Measurements from ENCODE around the gene EGFL8.
"Not testable (repeated sequence)": the region's sequence is repeated elsewhere in the genome, so short reads cannot be mapped to it uniquely, and the experiment has no call there.

Gene EGFL8

DNA sequence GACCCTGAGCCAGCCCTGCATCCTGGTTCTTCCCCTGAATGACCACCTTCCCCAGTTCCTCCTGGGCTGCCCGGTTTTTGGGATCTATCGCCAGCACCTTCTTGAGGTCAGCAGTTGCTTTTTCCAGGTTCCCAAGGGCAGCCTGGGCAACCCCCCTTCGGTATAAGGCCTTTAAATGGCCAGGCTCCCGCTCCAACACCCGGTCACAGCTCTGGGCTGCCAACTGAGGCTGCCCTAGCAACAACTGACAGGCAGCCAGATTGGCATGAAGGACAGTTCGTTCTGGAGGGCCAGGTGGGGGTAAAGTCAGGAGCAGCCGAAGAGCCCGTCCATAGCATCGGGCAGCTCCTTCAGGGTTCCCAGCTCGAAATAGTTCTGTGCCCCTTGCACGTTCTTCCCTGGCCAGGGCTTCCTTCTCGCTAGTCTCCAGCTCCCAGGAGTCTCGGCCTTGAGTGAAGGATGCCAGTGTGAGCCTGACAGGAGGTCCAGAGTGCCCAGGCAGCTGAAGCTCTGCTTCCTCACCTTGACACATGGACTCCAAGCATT, 35.6 kb upstream of the EGFL8 start:
- H3K27me3 ChIP-seq (ENCODE audit: control insufficient read depth, insufficient read depth, low read length): no peaks in the 10 kb centered on the region
- no peaks in the 10 kb centered on the region for H3K9me3 ChIP-seq (ENCODE audit: control insufficient read depth, insufficient read depth, low read length)
- H3K36me3 ChIP-seq (ENCODE audit: control insufficient read depth, insufficient read depth, low read length): peaks cover 5% of the 10 kb centered on the region
- H3K9ac ChIP-seq (ENCODE audit: low read depth, low read length): no peak overlapping the region
- peak overlapping the region; percentile 69 for H3K4me3 ChIP-seq (ENCODE audit: low read depth, low read length)
- no peaks in the 10 kb centered on the region for H3K4me1 ChIP-seq (ENCODE audit: control insufficient read depth, insufficient read depth, low read length)

GRCh38 chr6:32129297-32130088, 34.9 kb upstream of the EGFL8 start:
- peak overlapping the region; percentile 37 for H3K9ac ChIP-seq (ENCODE audit: low read depth, low read length)
- peaks cover 2% of the 10 kb centered on the region for H3K36me3 ChIP-seq (ENCODE audit: control insufficient read depth, insufficient read depth, low read length)
- peak overlapping the region; percentile 69 for H3K4me3 ChIP-seq (ENCODE audit: low read depth, low read length)

DNA sequence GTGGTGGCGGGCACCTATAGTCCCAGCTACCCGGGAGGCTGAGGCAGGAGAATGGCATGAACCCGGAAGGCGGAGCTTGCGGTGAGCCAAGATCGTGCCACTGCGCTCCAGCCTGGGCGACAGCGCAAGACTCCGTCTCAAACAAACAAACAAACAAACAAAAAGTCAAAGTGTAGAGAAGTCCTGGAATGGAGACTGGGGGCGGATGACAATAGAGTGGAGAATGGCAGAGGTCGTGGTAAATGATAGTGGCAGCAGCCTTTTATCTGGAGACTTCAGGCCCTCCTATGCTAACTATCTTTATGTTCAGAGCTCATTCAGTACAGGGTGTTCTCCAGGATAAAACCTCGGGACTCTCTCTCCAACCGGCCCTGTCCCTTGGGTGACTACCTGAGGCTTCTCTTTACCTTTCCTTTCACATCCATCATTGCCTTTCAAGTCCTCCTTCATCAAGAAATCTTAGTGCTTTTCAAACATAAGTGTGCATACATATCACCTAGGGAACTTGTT, 32.9 kb upstream of the EGFL8 start:
- Histone ChIP-seq H3K4me3 (ENCODE audit: low read depth, low read length) (no peak overlapping the region), H3K9ac (ENCODE audit: low read depth, low read length) (no peak overlapping the region), H3K36me3 (ENCODE audit: control insufficient read depth, insufficient read depth, low read length) (no peaks in the 10 kb centered on the region), H3K4me1 (ENCODE audit: control insufficient read depth, insufficient read depth, low read length) (no peaks in the 10 kb centered on the region), H3K9me3 (ENCODE audit: control insufficient read depth, insufficient read depth, low read length) (no peaks in the 10 kb centered on the region), H3K27me3 (ENCODE audit: control insufficient read depth, insufficient read depth, low read length) (peaks cover 2% of the 10 kb centered on the region)

More at GRCh38 chr6:32129297-32130088, 34.9 kb upstream of the EGFL8 start:
- no peaks in the 10 kb centered on the region for H3K9me3 ChIP-seq (ENCODE audit: control insufficient read depth, insufficient read depth, low read length)
- H3K27me3 ChIP-seq (ENCODE audit: control insufficient read depth, insufficient read depth, low read length): no peaks in the 10 kb centered on the region
- H3K4me1 ChIP-seq (ENCODE audit: control insufficient read depth, insufficient read depth, low read length): no peaks in the 10 kb centered on the region

GRCh38 chr6:32132110-32132509, 32.3 kb upstream of the EGFL8 start:
- no peak overlapping the region for H3K4me3 ChIP-seq (ENCODE audit: low read depth, low read length)
- no peaks in the 10 kb centered on the region for H3K9me3 ChIP-seq (ENCODE audit: control insufficient read depth, insufficient read depth, low read length)
- H3K4me1 ChIP-seq (ENCODE audit: control insufficient read depth, insufficient read depth, low read length): no peaks in the 10 kb centered on the region
- no peaks in the 10 kb centered on the region for H3K36me3 ChIP-seq (ENCODE audit: control insufficient read depth, insufficient read depth, low read length)
- H3K9ac ChIP-seq (ENCODE audit: low read depth, low read length): no peak overlapping the region
- peaks cover 2% of the 10 kb centered on the region for H3K27me3 ChIP-seq (ENCODE audit: control insufficient read depth, insufficient read depth, low read length)

GRCh38 chr6:32133786-32134185, 30.6 kb upstream of the EGFL8 start:
- Histone ChIP-seq H3K4me3 (ENCODE audit: low read depth, low read length) (no peak overlapping the region), H3K27me3 (ENCODE audit: control insufficient read depth, insufficient read depth, low read length) (peaks cover 2% of the 10 kb centered on the region), H3K9ac (ENCODE audit: low read depth, low read length) (no peak overlapping the region), H3K9me3 (ENCODE audit: control insufficient read depth, insufficient read depth, low read length) (no peaks in the 10 kb centered on the region), H3K4me1 (ENCODE audit: control insufficient read depth, insufficient read depth, low read length) (no peaks in the 10 kb centered on the region), H3K36me3 (ENCODE audit: control insufficient read depth, insufficient read depth, low read length) (no peaks in the 10 kb centered on the region)

GRCh38 chr6:32137454-32137853, 26.9 kb upstream of the EGFL8 start:
- Histone ChIP-seq H3K36me3 (ENCODE audit: control insufficient read depth, insufficient read depth, low read length) (no peaks in the 10 kb centered on the region), H3K9ac (ENCODE audit: low read depth, low read length) (no peak overlapping the region), H3K4me3 (ENCODE audit: low read depth, low read length) (no peak overlapping the region), H3K4me1 (ENCODE audit: control insufficient read depth, insufficient read depth, low read length) (no peaks in the 10 kb centered on the region), H3K27me3 (ENCODE audit: control insufficient read depth, insufficient read depth, low read length) (peaks cover 2% of the 10 kb centered on the region), H3K9me3 (ENCODE audit: control insufficient read depth, insufficient read depth, low read length) (no peaks in the 10 kb centered on the region)

DNA sequence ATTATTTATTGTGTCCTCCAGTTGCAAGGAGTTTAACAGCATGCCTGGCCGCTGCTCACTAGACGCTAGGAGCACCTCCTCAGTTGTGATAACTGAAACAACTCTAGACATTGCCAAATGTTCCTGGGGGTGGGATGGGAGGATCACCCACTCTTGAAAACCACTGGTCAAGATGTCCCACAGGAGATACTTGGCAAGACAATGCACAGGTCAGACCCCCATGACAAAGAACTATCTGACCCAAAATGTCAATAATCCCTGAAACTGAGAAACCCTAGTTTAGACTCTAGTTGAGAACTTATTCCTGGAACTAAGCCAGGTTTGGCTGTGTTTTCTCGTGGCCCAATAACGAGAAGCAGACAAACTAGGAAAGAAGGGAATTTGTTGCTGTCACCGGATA, 24.8 kb upstream of the EGFL8 start:
- H3K27me3 ChIP-seq (ENCODE audit: control insufficient read depth, insufficient read depth, low read length): peaks cover 2% of the 10 kb centered on the region
- no peaks in the 10 kb centered on the region for H3K9me3 ChIP-seq (ENCODE audit: control insufficient read depth, insufficient read depth, low read length)
- no peaks in the 10 kb centered on the region for H3K36me3 ChIP-seq (ENCODE audit: control insufficient read depth, insufficient read depth, low read length)
- no peaks in the 10 kb centered on the region for H3K4me1 ChIP-seq (ENCODE audit: control insufficient read depth, insufficient read depth, low read length)
- H3K4me3 ChIP-seq (ENCODE audit: low read depth, low read length): no peak overlapping the region
- no peak overlapping the region for H3K9ac ChIP-seq (ENCODE audit: low read depth, low read length)

GRCh38 chr6:32140420-32141046, 23.9 kb upstream of the EGFL8 start:
- peaks cover 2% of the 10 kb centered on the region for H3K27me3 ChIP-seq (ENCODE audit: control insufficient read depth, insufficient read depth, low read length)
- no peaks in the 10 kb centered on the region for H3K4me1 ChIP-seq (ENCODE audit: control insufficient read depth, insufficient read depth, low read length)
- H3K9ac ChIP-seq (ENCODE audit: low read depth, low read length): no peak overlapping the region
- no peak overlapping the region for H3K4me3 ChIP-seq (ENCODE audit: low read depth, low read length)
- H3K9me3 ChIP-seq (ENCODE audit: control insufficient read depth, insufficient read depth, low read length): no peaks in the 10 kb centered on the region
- no peaks in the 10 kb centered on the region for H3K36me3 ChIP-seq (ENCODE audit: control insufficient read depth, insufficient read depth, low read length)

DNA sequence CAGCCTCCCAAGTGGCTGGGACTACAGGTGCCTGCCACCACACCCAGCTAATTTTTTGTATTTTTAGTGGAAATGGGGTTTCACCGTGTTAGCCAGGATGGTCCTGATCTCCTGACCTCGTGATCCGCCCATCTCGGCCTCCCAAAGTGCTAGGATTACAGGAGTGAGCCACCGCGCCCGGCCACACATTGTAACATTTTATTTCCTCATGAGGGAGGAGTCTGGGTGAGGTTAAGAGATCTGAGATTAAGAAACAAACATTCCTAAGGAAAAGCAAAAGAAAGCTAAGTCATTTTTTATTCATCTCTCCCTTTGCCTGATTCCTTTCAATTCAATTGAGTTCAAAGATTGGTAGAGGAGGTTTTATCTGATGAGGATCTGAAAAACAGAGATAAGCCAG, 20.2 kb upstream of the EGFL8 start:
- H3K9me3 ChIP-seq (ENCODE audit: control insufficient read depth, insufficient read depth, low read length); H3K9ac ChIP-seq (ENCODE audit: low read depth, low read length); H3K4me1 ChIP-seq (ENCODE audit: control insufficient read depth, insufficient read depth, low read length); H3K4me3 ChIP-seq (ENCODE audit: low read depth, low read length); H3K36me3 ChIP-seq (ENCODE audit: control insufficient read depth, insufficient read depth, low read length): not testable (repeated sequence)
- peaks cover 12% of the 10 kb centered on the region for H3K27me3 ChIP-seq (ENCODE audit: control insufficient read depth, insufficient read depth, low read length)

- Histone ChIP-seq H3K4me1 (ENCODE audit: control insufficient read depth, insufficient read depth, low read length) (peaks cover 12% of the 10 kb centered on the region), H3K27me3 (ENCODE audit: control insufficient read depth, insufficient read depth, low read length) (peaks cover 31% of the 10 kb centered on the region), H3K36me3 (ENCODE audit: control insufficient read depth, insufficient read depth, low read length) (no peaks in the 10 kb centered on the region), H3K9ac (ENCODE audit: low read depth, low read length) (no peak overlapping the region), H3K9me3 (ENCODE audit: control insufficient read depth, insufficient read depth, low read length) (no peaks in the 10 kb centered on the region), H3K4me3 (ENCODE audit: low read depth, low read length) (no peak overlapping the region)
Measured at GRCh38 chr6:32146287-32146686, 18.1 kb upstream of the EGFL8 start.

DNA sequence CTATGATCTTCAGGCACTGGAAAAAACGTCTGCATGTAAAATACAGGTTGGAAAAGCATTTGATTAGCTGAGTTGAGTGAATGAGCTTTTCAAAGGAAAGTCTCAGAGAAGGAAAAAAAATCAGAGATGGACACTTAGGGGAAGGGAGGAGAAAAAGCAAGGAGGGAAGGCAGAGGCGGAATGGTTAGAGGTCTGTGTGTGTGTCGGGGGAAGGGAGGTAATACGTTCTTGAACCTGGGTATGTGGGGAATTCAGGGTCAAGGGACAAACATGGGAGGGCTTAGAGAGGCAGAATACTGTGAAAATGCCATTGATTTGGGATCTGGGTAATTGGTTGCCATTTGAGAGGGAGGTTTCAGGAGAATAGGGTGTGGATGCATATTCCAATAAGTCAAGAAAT, 17.7 kb upstream of the EGFL8 start:
- Histone ChIP-seq H3K36me3 (ENCODE audit: control insufficient read depth, insufficient read depth, low read length) (no peaks in the 10 kb centered on the region), H3K27me3 (ENCODE audit: control insufficient read depth, insufficient read depth, low read length) (peaks cover 34% of the 10 kb centered on the region), H3K4me3 (ENCODE audit: low read depth, low read length) (no peak overlapping the region), H3K9me3 (ENCODE audit: control insufficient read depth, insufficient read depth, low read length) (no peaks in the 10 kb centered on the region), H3K4me1 (ENCODE audit: control insufficient read depth, insufficient read depth, low read length) (peaks cover 12% of the 10 kb centered on the region), H3K9ac (ENCODE audit: low read depth, low read length) (no peak overlapping the region)

Measured in iPS-15b (cell line).